Measurements from ENCODE around the gene FBXL7. TPM values are rescaled to one million over a fixed set of nuclear protein-coding genes. Genes with fewer than 3 reads are reported as not detected.

FBXL7 gene
- total RNA-seq, 2 donors from 2014 or later, result not detected

DNA sequence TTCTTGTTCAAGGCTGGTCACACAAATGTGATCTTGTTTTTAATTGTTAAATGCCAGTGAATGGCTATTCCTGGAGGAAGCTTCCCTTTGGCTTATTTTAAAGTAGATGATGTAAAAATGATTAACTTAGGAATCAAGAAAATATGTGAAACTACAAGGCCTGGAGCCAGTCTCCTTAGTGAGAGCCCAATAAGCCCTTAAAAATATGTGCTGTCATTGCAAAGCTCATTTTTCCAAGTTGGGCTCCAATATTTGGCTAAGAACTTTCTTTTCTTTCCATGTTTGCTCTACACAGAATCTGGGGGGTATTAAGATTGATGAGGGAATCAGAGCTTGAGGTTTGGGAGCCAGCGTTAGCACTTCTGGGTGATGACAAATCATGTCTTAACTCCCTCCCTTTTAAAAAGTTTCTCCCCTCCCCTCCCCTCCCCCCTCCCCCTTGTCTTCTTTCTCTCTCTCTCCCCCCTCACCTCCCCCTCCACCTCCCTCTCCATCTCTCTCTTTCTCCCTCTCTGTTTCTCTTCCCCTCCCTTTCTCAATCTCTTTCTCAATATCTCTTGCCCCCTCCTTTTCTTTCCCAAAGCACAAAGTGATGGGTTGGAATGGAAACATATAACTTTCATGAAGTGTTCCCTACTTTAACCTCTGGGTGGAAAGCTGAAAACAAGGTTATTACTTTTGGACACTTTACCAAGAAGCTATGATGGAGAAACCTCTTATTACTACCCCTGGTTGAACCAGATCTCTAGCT, 86.0 kb downstream of the FBXL7 start:
- Mint-ChIP-seq H3K27me3 (no peaks in the 10 kb centered on the region), H3K9me3 (peaks cover 28% of the 10 kb centered on the region), H3K4me3 (no peak overlapping the region), H3K36me3 (peaks cover 7% of the 10 kb centered on the region), H3K27ac (no peak overlapping the region), H3K4me1 (ENCODE audit: low read depth in 2 of 2) (no peaks in the 10 kb centered on the region)
- ATAC-seq, result no peak
- DNase-seq (ENCODE audit: low spot score), result no peak

DNA sequence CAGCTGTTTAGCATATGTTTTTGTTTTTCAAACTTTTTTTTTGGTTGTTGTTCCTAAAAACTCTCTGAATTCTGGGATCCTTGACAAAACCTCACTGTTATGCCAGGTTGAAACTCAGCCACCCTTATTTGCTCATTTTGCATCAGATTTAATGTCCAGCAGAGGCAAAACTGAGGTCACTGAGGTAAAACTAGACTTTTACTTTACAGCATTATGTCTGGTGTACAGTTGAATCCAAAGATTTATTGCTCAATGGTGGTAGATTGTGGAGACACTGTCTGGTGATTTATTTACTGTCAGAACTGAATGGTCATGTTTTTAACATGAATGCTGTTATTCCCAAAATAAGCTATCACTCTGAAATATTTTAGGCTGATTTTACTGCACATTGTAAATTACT, 87.9 kb downstream of the FBXL7 start:
- Mint-ChIP-seq H3K36me3 (peaks cover 7% of the 10 kb centered on the region), H3K4me3 (no peak overlapping the region), H3K27me3 (no peaks in the 10 kb centered on the region), H3K4me1 (ENCODE audit: low read depth in 2 of 2) (no peaks in the 10 kb centered on the region), H3K27ac (no peak overlapping the region), H3K9me3 (peaks cover 28% of the 10 kb centered on the region)
- DNase-seq (ENCODE audit: low spot score), result no peak
- no peak for ATAC-seq

DNA sequence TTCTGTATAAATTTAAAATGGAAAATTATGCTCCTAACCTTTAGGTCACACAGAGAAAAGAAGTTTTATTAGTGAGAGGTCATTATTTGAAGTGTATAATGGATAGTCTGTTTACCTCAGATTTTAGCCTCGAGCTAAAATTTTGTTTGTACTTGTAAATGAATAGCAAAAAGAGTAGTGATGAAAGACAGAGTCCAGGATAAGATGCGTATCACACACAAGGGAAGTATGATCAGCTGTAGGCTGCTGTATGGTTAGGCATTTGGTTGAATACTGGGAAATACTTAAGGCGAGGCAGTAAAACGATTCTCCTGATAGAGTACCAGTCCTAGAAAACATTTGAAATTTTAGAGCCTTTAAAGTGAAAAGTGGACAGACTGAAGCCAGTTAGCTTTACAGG, 92.7 kb downstream of the FBXL7 start:
- Mint-ChIP-seq H3K27me3 (no peaks in the 10 kb centered on the region), H3K36me3 (peaks cover 5% of the 10 kb centered on the region), H3K9me3 (peaks cover 10% of the 10 kb centered on the region), H3K4me3 (no peak overlapping the region), H3K4me1 (ENCODE audit: low read depth in 2 of 2) (no peaks in the 10 kb centered on the region), H3K27ac (no peak overlapping the region)
- DNase-seq (ENCODE audit: low spot score) (no peak), ATAC-seq (no peak)

DNA sequence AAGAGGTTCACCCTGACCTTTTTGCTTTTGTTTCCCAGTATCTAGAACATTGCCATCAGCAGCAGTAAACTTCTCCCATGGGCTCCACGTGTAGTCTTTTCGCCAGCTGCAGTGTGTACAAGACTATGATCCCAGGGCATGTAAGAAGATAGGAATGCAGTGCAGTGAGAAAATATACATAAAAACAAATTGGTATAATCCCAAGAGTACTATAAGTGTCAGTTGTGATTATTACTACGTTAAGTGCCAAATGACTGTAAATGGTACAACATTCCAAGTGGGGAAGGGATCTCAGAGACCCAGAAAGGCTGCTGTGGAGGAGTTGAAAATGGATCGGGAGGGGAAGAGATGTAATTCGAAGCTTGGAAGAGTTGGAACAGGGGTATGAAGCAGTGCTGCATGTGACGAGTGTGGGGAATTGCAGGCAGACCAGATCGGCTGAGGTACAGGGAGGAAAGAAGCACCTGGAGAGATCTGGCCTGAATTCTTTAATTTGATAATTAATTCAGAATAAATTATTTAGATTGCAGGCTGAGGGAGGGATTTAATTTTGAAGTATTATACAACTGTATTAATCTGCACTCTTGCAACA, 95.1 kb downstream of the FBXL7 start:
- Mint-ChIP-seq H3K36me3 (peaks cover 5% of the 10 kb centered on the region), H3K4me1 (ENCODE audit: low read depth in 2 of 2) (no peaks in the 10 kb centered on the region), H3K4me3 (no peak overlapping the region), H3K27me3 (no peaks in the 10 kb centered on the region), H3K9me3 (peaks cover 10% of the 10 kb centered on the region), H3K27ac (no peak overlapping the region)
- ATAC-seq, result no peak
- no peak for DNase-seq (ENCODE audit: low spot score)

DNA sequence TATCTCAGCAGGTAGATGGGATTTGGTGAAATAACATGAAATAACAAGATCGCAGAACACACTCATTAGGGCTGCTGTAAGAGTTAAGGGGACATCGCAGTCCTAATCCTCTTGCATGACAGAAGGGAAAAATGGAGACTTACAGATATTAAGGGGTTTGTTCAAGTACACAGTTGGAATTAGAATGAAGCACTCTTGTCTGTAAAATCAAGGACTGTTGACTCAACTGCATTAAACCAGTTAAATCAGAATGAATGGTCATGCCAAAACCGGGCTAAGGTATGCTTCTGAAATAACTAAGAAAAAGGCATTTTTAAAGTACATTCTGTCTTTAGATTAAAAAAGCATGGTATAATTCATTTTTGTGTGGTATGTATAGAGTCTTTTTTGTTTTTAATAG, 95.9 kb downstream of the FBXL7 start:
- Mint-ChIP-seq H3K9me3 (peaks cover 6% of the 10 kb centered on the region), H3K27me3 (no peaks in the 10 kb centered on the region), H3K4me3 (no peak overlapping the region), H3K27ac (no peak overlapping the region), H3K36me3 (peaks cover 5% of the 10 kb centered on the region), H3K4me1 (ENCODE audit: low read depth in 2 of 2) (no peaks in the 10 kb centered on the region)
- DNase-seq (ENCODE audit: low spot score) (no peak), ATAC-seq (no peak)

DNA sequence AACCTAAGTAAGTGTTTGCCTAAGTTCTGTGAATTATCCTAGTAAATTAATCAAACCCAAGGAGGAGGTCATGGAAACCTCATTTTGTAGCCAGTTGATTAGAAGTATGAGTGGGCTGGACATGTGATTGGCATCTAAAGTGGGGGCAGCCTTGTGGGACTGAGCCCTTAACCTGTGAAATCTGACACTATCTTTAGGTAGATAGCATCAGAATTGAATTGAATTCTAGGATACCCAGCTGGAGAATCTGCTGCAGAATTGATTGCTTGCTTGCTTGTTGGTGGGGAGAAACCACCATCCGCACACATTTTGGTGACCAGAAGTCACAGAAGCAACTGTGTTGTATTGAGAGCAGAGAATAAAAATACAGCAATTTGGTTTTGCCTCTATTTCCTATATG, 97.0 kb downstream of the FBXL7 start:
- DNase-seq (ENCODE audit: low spot score) (no peak), ATAC-seq (no peak)
- peaks cover 5% of the 10 kb centered on the region for H3K36me3 Mint-ChIP-seq
- H3K27ac Mint-ChIP-seq, result no peak overlapping the region
- peaks cover 13% of the 10 kb centered on the region for H3K9me3 Mint-ChIP-seq
- H3K4me1 Mint-ChIP-seq (ENCODE audit: low read depth in 2 of 2), result no peaks in the 10 kb centered on the region
- H3K4me3 Mint-ChIP-seq, result no peak overlapping the region
- H3K27me3 Mint-ChIP-seq, result no peaks in the 10 kb centered on the region

DNA sequence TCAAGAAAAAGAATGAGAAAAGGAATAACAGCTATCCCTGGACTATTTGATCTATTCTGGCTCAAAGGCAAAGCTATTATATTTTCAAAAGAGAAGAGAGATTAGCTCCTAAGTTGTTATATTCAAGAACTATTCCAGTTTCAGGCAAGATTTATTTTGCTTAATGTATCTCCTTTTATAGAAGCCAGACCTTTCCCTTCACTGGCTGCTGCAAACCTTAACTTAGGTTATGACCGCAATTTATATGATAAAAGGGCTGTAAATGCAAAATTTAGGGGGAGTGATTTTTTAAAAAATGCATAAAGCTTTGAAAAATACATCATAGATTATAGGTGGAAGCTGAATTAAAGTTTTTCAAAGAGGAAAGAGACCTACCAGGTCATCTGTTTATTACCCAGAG, 97.8 kb downstream of the FBXL7 start:
- ATAC-seq (no peak), DNase-seq (ENCODE audit: low spot score) (no peak)
- no peaks in the 10 kb centered on the region for H3K27me3 Mint-ChIP-seq
- H3K4me1 Mint-ChIP-seq (ENCODE audit: low read depth in 2 of 2), result no peaks in the 10 kb centered on the region
- H3K27ac Mint-ChIP-seq, result no peak overlapping the region
- peaks cover 13% of the 10 kb centered on the region for H3K9me3 Mint-ChIP-seq
- H3K36me3 Mint-ChIP-seq, result peaks cover 5% of the 10 kb centered on the region
- no peak overlapping the region for H3K4me3 Mint-ChIP-seq

DNA sequence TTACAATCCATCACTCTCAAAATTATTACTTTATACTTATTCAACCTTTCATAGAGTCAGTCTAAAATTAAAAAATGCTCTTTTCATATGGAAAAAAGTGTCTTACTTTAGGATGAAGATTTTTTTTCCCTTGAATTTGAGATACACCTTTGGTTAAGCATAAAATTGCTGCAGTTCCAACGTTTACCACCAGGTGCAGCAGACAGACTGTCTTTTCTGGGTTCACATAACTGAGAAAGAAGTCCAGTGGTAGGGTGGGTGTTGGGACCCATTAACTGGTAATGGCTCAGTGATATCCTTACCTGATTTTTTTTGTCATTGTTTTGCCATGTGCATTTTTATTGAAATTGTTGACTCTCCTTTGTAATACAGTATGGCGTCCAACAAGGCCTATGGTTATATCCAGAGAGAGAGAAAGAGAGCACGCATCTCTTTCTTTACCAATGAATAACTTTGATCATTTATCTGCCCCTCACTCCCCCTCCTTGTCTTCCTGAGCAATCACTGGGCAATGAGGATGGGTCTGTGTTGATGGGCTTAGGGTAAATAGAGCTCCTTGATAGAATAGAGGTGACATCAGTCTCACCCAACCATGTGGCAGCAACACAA, 98.4 kb downstream of the FBXL7 start:
- Mint-ChIP-seq H3K27me3 (no peaks in the 10 kb centered on the region), H3K27ac (no peak overlapping the region), H3K36me3 (peaks cover 5% of the 10 kb centered on the region), H3K4me1 (ENCODE audit: low read depth in 2 of 2) (no peaks in the 10 kb centered on the region), H3K4me3 (no peak overlapping the region), H3K9me3 (peaks cover 16% of the 10 kb centered on the region)
- no peak for ATAC-seq
- DNase-seq (ENCODE audit: low spot score), result no peak

DNA sequence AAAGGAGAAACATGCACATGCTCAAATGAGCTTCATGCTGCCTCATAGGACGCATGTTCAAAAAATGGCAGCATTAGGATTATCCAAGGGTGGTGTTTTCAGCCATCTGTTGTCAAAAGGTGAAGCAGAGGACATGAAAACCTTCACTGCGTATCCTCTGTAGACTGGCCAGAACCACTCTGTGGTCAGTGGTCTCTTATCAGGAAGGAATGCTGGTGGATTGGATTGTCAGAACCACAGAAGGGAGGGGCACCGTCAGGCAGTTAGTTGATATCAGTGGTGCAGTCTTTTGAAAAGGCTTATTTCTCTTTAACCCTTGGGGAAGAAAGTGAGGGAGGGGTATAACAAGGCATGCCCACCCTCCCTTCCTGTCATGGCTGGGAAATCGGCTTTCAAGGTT, 100.1 kb downstream of the FBXL7 start:
- H3K27me3 Mint-ChIP-seq, result no peaks in the 10 kb centered on the region
- no peak overlapping the region for H3K27ac Mint-ChIP-seq
- DNase-seq (ENCODE audit: low spot score) (no peak), ATAC-seq (no peak)
- H3K36me3 Mint-ChIP-seq, result peaks cover 2% of the 10 kb centered on the region
- peaks cover 14% of the 10 kb centered on the region for H3K9me3 Mint-ChIP-seq
- no peak overlapping the region for H3K4me3 Mint-ChIP-seq
- no peaks in the 10 kb centered on the region for H3K4me1 Mint-ChIP-seq (ENCODE audit: low read depth in 2 of 2)

DNA sequence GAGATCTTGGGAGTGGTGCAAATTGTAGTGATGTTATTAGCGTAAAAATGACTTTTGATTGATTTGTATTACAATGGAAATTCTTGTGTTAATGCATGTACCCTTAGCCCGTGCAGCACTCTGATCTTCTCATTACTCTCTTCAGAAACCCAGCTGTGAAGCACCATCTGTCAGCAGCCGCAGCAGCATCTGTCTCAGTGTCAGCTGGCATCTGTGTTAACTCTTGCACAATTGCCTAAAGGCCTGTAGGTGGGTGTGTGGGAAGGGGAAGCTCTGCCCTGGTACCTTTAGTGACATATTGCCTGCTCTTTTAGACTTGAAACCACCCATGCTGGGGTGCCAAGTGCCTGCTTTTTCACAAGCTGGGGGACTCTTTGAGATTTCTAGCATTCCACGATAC, 101.3 kb downstream of the FBXL7 start:
- Mint-ChIP-seq H3K9me3 (peaks cover 13% of the 10 kb centered on the region), H3K36me3 (no peaks in the 10 kb centered on the region), H3K4me1 (ENCODE audit: low read depth in 2 of 2) (no peaks in the 10 kb centered on the region), H3K4me3 (no peak overlapping the region), H3K27me3 (no peaks in the 10 kb centered on the region), H3K27ac (no peak overlapping the region)
- DNase-seq (ENCODE audit: low spot score) (no peak), ATAC-seq (no peak)

DNA sequence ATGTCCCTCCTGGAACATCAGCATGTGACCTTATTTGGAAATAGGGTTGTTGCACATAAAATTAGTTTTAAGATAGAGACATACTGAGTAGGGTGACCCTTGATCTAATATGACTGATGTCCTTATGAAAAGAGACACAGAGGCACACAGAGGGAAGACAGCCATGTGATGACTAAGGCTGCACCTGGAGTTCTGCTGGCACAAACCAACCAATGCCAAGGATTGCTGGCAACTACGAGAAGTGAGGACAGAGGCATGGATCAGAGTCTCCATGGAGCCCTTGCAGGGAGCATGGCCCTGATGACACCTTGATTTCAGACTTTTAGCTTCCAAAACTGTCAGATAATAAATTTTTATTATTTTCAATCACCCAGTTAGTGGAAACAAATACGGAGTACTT, 101.9 kb downstream of the FBXL7 start:
- ATAC-seq (no peak), DNase-seq (ENCODE audit: low spot score) (no peak)
- Mint-ChIP-seq H3K36me3 (no peaks in the 10 kb centered on the region), H3K9me3 (peaks cover 15% of the 10 kb centered on the region), H3K4me1 (ENCODE audit: low read depth in 2 of 2) (no peaks in the 10 kb centered on the region), H3K27me3 (no peaks in the 10 kb centered on the region), H3K27ac (no peak overlapping the region), H3K4me3 (no peak overlapping the region)

DNA sequence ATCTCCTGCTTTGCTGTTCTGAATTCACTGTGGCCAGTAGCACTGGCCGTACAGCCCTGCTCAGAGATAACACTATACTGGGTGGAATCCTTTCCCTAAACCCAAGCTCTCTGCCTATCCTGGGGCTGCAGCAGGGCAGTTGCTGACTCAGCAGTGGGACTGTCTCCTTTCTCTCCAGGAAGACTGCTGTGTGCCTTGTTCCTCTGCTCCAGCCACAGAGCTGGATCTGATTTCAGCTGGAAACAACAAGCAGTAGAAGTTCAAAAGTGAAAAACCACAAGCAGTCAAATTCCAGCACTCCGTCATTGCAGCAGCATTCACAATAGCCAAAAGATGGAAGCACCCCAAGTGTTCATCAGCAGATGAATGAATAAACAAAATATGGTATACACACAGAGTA, 105.0 kb downstream of the FBXL7 start:
- H3K36me3 Mint-ChIP-seq, result no peaks in the 10 kb centered on the region
- DNase-seq (ENCODE audit: low spot score), result no peak
- no peaks in the 10 kb centered on the region for H3K27me3 Mint-ChIP-seq
- H3K4me3 Mint-ChIP-seq, result no peak overlapping the region
- H3K9me3 Mint-ChIP-seq, result peaks cover 16% of the 10 kb centered on the region
- H3K27ac Mint-ChIP-seq, result no peak overlapping the region
- H3K4me1 Mint-ChIP-seq (ENCODE audit: low read depth in 2 of 2), result no peaks in the 10 kb centered on the region
- no peak for ATAC-seq

DNA sequence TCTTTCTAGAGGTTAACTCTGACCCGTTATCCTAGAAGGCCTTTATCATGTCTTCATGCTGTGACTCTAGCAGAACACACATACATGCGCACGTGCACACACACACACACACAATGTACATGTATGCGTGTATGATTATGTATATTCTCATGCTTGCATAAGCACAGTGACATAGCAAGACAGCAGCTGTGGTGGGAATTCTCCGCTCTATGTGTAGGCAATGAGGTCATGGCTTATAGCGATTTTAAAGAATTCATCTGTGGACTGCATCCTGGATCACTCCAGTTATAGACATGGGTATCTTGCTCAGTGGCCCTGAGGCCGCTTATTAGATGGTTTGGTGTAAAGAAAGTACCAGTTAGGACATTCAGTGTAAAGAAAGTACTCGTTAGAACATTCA, 106.2 kb downstream of the FBXL7 start:
- Mint-ChIP-seq H3K36me3 (no peaks in the 10 kb centered on the region), H3K4me3 (no peak overlapping the region), H3K9me3 (peaks cover 15% of the 10 kb centered on the region), H3K27me3 (no peaks in the 10 kb centered on the region), H3K27ac (no peak overlapping the region), H3K4me1 (ENCODE audit: low read depth in 2 of 2) (no peaks in the 10 kb centered on the region)
- DNase-seq (ENCODE audit: low spot score) (no peak), ATAC-seq (no peak)

DNA sequence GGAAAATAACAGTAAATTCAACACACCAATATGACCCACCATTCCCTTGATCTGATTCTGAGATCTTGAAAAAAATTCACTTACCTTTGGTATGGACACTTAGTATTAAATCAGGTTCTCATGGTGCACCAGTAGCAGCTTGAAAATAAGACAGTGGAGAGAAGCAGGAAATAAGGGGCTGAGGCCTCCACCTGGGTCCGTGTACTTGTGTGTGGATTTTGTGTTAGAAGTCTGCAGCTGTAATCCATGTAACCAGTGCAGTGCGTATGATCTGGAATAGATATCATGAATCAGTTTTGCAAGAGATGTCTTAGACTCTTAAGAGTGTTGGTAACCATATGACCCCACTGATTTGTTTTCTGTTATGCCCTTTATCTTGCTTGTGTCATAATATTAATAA, 107.1 kb downstream of the FBXL7 start:
- H3K36me3 Mint-ChIP-seq, result no peaks in the 10 kb centered on the region
- no peak overlapping the region for H3K4me3 Mint-ChIP-seq
- no peak overlapping the region for H3K27ac Mint-ChIP-seq
- DNase-seq (ENCODE audit: low spot score) (no peak), ATAC-seq (no peak)
- no peaks in the 10 kb centered on the region for H3K27me3 Mint-ChIP-seq
- H3K4me1 Mint-ChIP-seq (ENCODE audit: low read depth in 2 of 2), result no peaks in the 10 kb centered on the region
- peaks cover 9% of the 10 kb centered on the region for H3K9me3 Mint-ChIP-seq

Measured in natural killer cell treated with Interleukin-12 subunit alpha and Interleukin-12 subunit beta and Interleukin-15 and Interleukin-18, amount 100 ng/mL, for 72 hours (primary cell).